ENCODE results near the gene CLCN5. TPM values are rescaled to one million over a fixed set of nuclear protein-coding genes. Genes with fewer than 3 reads are reported as not detected.

Gene CLCN5
- total and polyA plus RNA-seq, 2 of the 13 experiments (the other 11 are each of a cell fraction or from before 2014, with no cell fraction given): 7.8 to 27.3 TPM

- TF ChIP-seq EEA1 (CRISPR knock-in tag; IDR thresholded peaks at IDR 0.05; ENCODE audit: borderline replicate concordance) (no peak), ZNF790 (CRISPR knock-in tag; IDR thresholded peaks at IDR 0.05; ENCODE audit: borderline replicate concordance) (no peak), ZNF7 (CRISPR knock-in tag; IDR thresholded peaks at IDR 0.05) (no peak), ZNF224 (CRISPR knock-in tag; IDR thresholded peaks at IDR 0.05) (no peak), POLR2G (IDR thresholded peaks at IDR 0.05; ENCODE audit: low read depth, low read length) (peak; percentile 87), MATR3 (CRISPR knock-in tag; IDR thresholded peaks at IDR 0.05) (no peak), NFYB (CRISPR knock-in tag; IDR thresholded peaks at IDR 0.05) (0 out of 2 replicates have a peak, but pooled peaks have one; percentile 8), ATF4 (CRISPR knock-in tag; IDR thresholded peaks at IDR 0.05) (no peak), GFI1 (CRISPR knock-in tag; IDR thresholded peaks at IDR 0.05; ENCODE audit: borderline replicate concordance) (peak; percentile 57; the same call in 1 of the 2 replicates), TBX2 (CRISPR knock-in tag; IDR thresholded peaks at IDR 0.05; ENCODE audit: borderline replicate concordance) (peak; percentile 64), SIX4 (CRISPR knock-in tag; IDR thresholded peaks at IDR 0.05) (no peak), ZNF557 (CRISPR knock-in tag; IDR thresholded peaks at IDR 0.05) (no peak), GATA4 (IDR thresholded peaks at IDR 0.05; ENCODE audit: borderline replicate concordance, low read depth) (peak; percentile 16; the same call in 1 of the 2 replicates), CEBPB (IDR thresholded peaks at IDR 0.05; ENCODE audit: borderline replicate concordance, low read depth, low read length) (no peak), RNF2 (conservative IDR thresholded peaks at IDR 0.05; ENCODE audit: low read depth) (no peak), ZNF577 (CRISPR knock-in tag; IDR thresholded peaks at IDR 0.05; ENCODE audit: borderline replicate concordance, low read depth) (no peak), ZNF18 (CRISPR knock-in tag; IDR thresholded peaks at IDR 0.05; ENCODE audit: insufficient replicate concordance) (no peak), SNRNP70 (IDR thresholded peaks at IDR 0.05; ENCODE audit: low read depth, low read length) (no peak), ZNF205 (CRISPR knock-in tag; IDR thresholded peaks at IDR 0.05) (no peak)
- TF ChIP-seq, protein P1, sequence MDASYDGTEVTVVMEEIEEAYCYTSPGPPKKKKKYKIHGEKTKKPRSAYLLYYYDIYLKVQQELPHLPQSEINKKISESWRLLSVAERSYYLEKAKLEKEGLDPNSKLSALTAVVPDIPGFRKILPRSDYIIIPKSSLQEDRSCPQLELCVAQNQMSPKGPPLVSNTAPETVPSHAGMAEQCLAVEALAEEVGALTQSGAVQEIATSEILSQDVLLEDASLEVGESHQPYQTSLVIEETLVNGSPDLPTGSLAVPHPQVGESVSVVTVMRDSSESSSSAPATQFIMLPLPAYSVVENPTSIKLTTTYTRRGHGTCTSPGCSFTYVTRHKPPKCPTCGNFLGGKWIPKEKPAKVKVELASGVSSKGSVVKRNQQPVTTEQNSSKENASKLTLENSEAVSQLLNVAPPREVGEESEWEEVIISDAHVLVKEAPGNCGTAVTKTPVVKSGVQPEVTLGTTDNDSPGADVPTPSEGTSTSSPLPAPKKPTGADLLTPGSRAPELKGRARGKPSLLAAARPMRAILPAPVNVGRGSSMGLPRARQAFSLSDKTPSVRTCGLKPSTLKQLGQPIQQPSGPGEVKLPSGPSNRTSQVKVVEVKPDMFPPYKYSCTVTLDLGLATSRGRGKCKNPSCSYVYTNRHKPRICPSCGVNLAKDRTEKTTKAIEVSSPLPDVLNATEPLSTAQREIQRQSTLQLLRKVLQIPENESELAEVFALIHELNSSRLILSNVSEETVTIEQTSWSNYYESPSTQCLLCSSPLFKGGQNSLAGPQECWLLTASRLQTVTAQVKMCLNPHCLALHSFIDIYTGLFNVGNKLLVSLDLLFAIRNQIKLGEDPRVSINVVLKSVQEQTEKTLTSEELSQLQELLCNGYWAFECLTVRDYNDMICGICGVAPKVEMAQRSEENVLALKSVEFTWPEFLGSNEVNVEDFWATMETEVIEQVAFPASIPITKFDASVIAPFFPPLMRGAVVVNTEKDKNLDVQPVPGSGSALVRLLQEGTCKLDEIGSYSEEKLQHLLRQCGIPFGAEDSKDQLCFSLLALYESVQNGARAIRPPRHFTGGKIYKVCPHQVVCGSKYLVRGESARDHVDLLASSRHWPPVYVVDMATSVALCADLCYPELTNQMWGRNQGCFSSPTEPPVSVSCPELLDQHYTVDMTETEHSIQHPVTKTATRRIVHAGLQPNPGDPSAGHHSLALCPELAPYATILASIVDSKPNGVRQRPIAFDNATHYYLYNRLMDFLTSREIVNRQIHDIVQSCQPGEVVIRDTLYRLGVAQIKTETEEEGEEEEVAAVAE (CRISPR knock-in tag; IDR thresholded peaks at IDR 0.05; ENCODE audit: borderline replicate concordance): no peak
- TF ChIP-seq, protein P2, sequence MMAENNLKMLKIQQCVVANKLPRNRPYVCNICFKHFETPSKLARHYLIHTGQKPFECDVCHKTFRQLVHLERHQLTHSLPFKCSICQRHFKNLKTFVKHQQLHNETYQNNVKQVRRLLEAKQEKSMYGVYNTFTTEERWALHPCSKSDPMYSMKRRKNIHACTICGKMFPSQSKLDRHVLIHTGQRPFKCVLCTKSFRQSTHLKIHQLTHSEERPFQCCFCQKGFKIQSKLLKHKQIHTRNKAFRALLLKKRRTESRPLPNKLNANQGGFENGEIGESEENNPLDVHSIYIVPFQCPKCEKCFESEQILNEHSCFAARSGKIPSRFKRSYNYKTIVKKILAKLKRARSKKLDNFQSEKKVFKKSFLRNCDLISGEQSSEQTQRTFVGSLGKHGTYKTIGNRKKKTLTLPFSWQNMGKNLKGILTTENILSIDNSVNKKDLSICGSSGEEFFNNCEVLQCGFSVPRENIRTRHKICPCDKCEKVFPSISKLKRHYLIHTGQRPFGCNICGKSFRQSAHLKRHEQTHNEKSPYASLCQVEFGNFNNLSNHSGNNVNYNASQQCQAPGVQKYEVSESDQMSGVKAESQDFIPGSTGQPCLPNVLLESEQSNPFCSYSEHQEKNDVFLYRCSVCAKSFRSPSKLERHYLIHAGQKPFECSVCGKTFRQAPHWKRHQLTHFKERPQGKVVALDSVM (CRISPR knock-in tag; IDR thresholded peaks at IDR 0.05): 0 out of 2 replicates have a peak, but pooled peaks have one; percentile 17
These were observed 43.4 kb upstream of the CLCN5 start, which contains the start of gene USP27X (continued) for GRCh38 chrX:49878834-49879655.
